ENCODE results near the gene SFXN2. TPM values are rescaled to one million over a fixed set of nuclear protein-coding genes. Genes with fewer than 3 reads are reported as not detected.

The SFXN2 gene
- total and polyA plus RNA-seq, 2 donors (not counting 1 experiment from before 2014, with no cell fraction given) = 3.1 to 6.5 TPM

GRCh38 chr10:102780527-102780808, 66.0 kb downstream of the SFXN2 start:
- H4K20me1 ChIP-seq (ENCODE audit: control insufficient read depth, extremely low read depth, insufficient read depth, low read length) = peaks cover 3% of the 10 kb centered on the region

GRCh38 chr10:102781090-102781920, 66.9 kb downstream of the SFXN2 start:
- Histone ChIP-seq H3K9ac (ENCODE audit: insufficient read depth, low read length) (no peak overlapping the region), H3K4me3 (replicated peaks in 1 of 4; ENCODE audit: control extremely low read depth in 1 of 4, insufficient read depth in 1 of 4, low read depth in 3 of 4, low read length in 4 of 4) (no peak overlapping the region), H3K4me2 (ENCODE audit: extremely low read depth, insufficient read depth, low read length) (no peak overlapping the region), H3K36me3 (ENCODE audit: control insufficient read depth, insufficient read depth, low read length) (no peaks in the 10 kb centered on the region), H2AFZ (ENCODE audit: low read length) (no peak overlapping the region), H4K20me1 (ENCODE audit: control insufficient read depth, extremely low read depth, insufficient read depth, low read length) (peaks cover 3% of the 10 kb centered on the region), H3K4me1 (ENCODE audit: control insufficient read depth, extremely low read depth, insufficient read depth, low read length) (peaks cover 31% of the 10 kb centered on the region), H3K27me3 (ENCODE audit: control insufficient read depth, insufficient read depth, low read length) (no peaks in the 10 kb centered on the region), H3K9me3 (ENCODE audit: control insufficient read depth, insufficient read depth, low read depth, low read length) (no peaks in the 10 kb centered on the region), H3K79me2 (ENCODE audit: control insufficient read depth, insufficient read depth, low read length) (peaks cover 4% of the 10 kb centered on the region), H3K27ac (ENCODE audit: insufficient read depth, low read length) (no peak overlapping the region)
- DNase-seq (ENCODE audit: low read depth in 2 of 2) = peak in 1 of 2 donors; percentile 34
- no peak for TF ChIP-seq EZH2 (IDR thresholded peaks at IDR 0.05; ENCODE audit: low read length, missing control alignments)
- TF ChIP-seq CTCF (conservative IDR thresholded peaks at IDR 0.05 in 1 of 2, IDR thresholded peaks at IDR 0.05 in 1 of 2; ENCODE audit: low read depth in 1 of 2, low read length in 2 of 2) = no peak

More at GRCh38 chr10:102780527-102780808, 66.0 kb downstream of the SFXN2 start:
- no peaks in the 10 kb centered on the region for H3K9me3 ChIP-seq (ENCODE audit: control insufficient read depth, insufficient read depth, low read depth, low read length)
- TF ChIP-seq EZH2 (IDR thresholded peaks at IDR 0.05; ENCODE audit: low read length, missing control alignments) (no peak), CTCF (conservative IDR thresholded peaks at IDR 0.05 in 1 of 2, IDR thresholded peaks at IDR 0.05 in 1 of 2; ENCODE audit: low read depth in 1 of 2, low read length in 2 of 2) (no peak)
- peaks cover 4% of the 10 kb centered on the region for H3K79me2 ChIP-seq (ENCODE audit: control insufficient read depth, insufficient read depth, low read length)
- H3K27ac ChIP-seq (ENCODE audit: insufficient read depth, low read length) = no peak overlapping the region
- no peak overlapping the region for H3K4me2 ChIP-seq (ENCODE audit: extremely low read depth, insufficient read depth, low read length)
- H3K36me3 ChIP-seq (ENCODE audit: control insufficient read depth, insufficient read depth, low read length) = no peaks in the 10 kb centered on the region
- H3K27me3 ChIP-seq (ENCODE audit: control insufficient read depth, insufficient read depth, low read length) = no peaks in the 10 kb centered on the region
- H3K4me3 ChIP-seq (replicated peaks in 1 of 4; ENCODE audit: control extremely low read depth in 1 of 4, insufficient read depth in 1 of 4, low read depth in 3 of 4, low read length in 4 of 4) = no peak overlapping the region
- no peak overlapping the region for H2AFZ ChIP-seq (ENCODE audit: low read length)
- peaks cover 38% of the 10 kb centered on the region for H3K4me1 ChIP-seq (ENCODE audit: control insufficient read depth, extremely low read depth, insufficient read depth, low read length)
- H3K9ac ChIP-seq (ENCODE audit: insufficient read depth, low read length) = no peak overlapping the region
- DNase-seq (ENCODE audit: low read depth in 2 of 2) = no peak

DNA sequence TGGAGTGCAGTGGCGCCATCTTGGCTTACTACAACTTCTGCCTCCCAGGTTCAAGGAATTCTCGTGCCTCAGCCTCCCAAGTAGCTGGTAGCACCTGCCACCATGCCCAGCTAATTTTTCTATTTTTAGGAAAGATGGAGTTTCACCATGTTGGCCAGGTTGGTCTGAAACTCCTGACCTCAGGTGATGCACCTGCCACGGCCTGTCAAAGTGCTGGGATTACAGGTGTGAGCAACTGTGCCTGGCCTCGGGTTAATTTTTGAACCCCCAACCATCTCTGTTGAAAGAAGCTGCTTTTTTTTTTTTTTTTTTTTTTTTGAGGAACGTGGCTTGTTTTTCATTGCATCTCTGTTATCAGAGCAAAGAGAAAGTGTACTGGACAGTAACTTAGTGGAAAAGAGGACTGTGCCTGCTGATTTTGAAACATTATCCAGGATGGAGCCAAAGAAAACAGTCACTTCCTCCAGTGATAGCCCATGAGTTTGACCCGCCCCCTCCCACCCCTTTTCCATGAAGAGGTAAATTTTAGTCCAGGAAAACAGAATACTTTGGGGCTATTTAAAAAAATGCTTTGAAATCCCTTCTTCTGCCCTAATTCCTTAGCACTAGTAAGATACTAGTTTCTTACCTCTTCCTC, 67.6 kb downstream of the SFXN2 start:
- peaks cover 3% of the 10 kb centered on the region for H4K20me1 ChIP-seq (ENCODE audit: control insufficient read depth, extremely low read depth, insufficient read depth, low read length)
- H3K4me2 ChIP-seq (ENCODE audit: extremely low read depth, insufficient read depth, low read length) = peak overlapping the region; percentile 37
- H3K4me3 ChIP-seq (replicated peaks in 1 of 4; ENCODE audit: control extremely low read depth in 1 of 4, insufficient read depth in 1 of 4, low read depth in 3 of 4, low read length in 4 of 4) = no peak overlapping the region
- DNase-seq (ENCODE audit: low read depth in 2 of 2) = peak; percentile 57 to 76
- H3K79me2 ChIP-seq (ENCODE audit: control insufficient read depth, insufficient read depth, low read length) = peaks cover 4% of the 10 kb centered on the region
- no peak overlapping the region for H2AFZ ChIP-seq (ENCODE audit: low read length)
- TF ChIP-seq CTCF (conservative IDR thresholded peaks at IDR 0.05 in 1 of 2, IDR thresholded peaks at IDR 0.05 in 1 of 2; ENCODE audit: low read depth in 1 of 2, low read length in 2 of 2) (no peak), EZH2 (IDR thresholded peaks at IDR 0.05; ENCODE audit: low read length, missing control alignments) (no peak)
- H3K27ac ChIP-seq (ENCODE audit: insufficient read depth, low read length) = peak overlapping the region; percentile 70
- H3K36me3 ChIP-seq (ENCODE audit: control insufficient read depth, insufficient read depth, low read length) = no peaks in the 10 kb centered on the region
- H3K9ac ChIP-seq (ENCODE audit: insufficient read depth, low read length) = no peak overlapping the region
- H3K9me3 ChIP-seq (ENCODE audit: control insufficient read depth, insufficient read depth, low read depth, low read length) = no peaks in the 10 kb centered on the region
- no peaks in the 10 kb centered on the region for H3K27me3 ChIP-seq (ENCODE audit: control insufficient read depth, insufficient read depth, low read length)
- H3K4me1 ChIP-seq (ENCODE audit: control insufficient read depth, extremely low read depth, insufficient read depth, low read length) = peaks cover 25% of the 10 kb centered on the region

Data from fibroblast of lung (primary cell).